ENCODE data around the gene STRA8.

STRA8 gene

GRCh38 chr7:135194494-135195095 lies 39.0 kb upstream of the STRA8 start:
- no peaks in the 10 kb centered on the region for H3K27me3 ChIP-seq (ENCODE audit: low read depth, low read length)
- H3K27ac ChIP-seq (ENCODE audit: low read length) = no peak overlapping the region
- no peaks in the 10 kb centered on the region for H3K4me1 ChIP-seq (ENCODE audit: control insufficient read depth in 1 of 2, insufficient read depth in 2 of 2, low read length in 2 of 2)
- H3K36me3 ChIP-seq (ENCODE audit: control insufficient read depth in 1 of 2, insufficient read depth in 2 of 2, low read length in 2 of 2) = peaks cover 33 to 65% of the 10 kb centered on the region in 2 donors
- no peak overlapping the region for H3K4me3 ChIP-seq (ENCODE audit: low read depth in 1 of 2, low read length in 2 of 2)
- no peaks in the 10 kb centered on the region for H3K9me3 ChIP-seq (ENCODE audit: control insufficient read depth in 1 of 2, low read length in 2 of 2)

- H3K27ac ChIP-seq (ENCODE audit: low read length) = no peak overlapping the region
- peaks cover 35 to 69% of the 10 kb centered on the region in 2 donors for H3K36me3 ChIP-seq (ENCODE audit: control insufficient read depth in 1 of 2, insufficient read depth in 2 of 2, low read length in 2 of 2)
Observed at GRCh38 chr7:135195156-135195555, 38.5 kb upstream of the STRA8 start.

GRCh38 chr7:135195968-135196629 lies 37.5 kb upstream of the STRA8 start:
- peaks cover 35 to 72% of the 10 kb centered on the region in 2 donors for H3K36me3 ChIP-seq (ENCODE audit: control insufficient read depth in 1 of 2, insufficient read depth in 2 of 2, low read length in 2 of 2)
- no peak overlapping the region for H3K4me3 ChIP-seq (ENCODE audit: low read depth in 1 of 2, low read length in 2 of 2)
- no peaks in the 10 kb centered on the region for H3K9me3 ChIP-seq (ENCODE audit: control insufficient read depth in 1 of 2, low read length in 2 of 2)
- no peak overlapping the region for H3K27ac ChIP-seq (ENCODE audit: low read length)
- no peaks in the 10 kb centered on the region for H3K4me1 ChIP-seq (ENCODE audit: control insufficient read depth in 1 of 2, insufficient read depth in 2 of 2, low read length in 2 of 2)
- no peaks in the 10 kb centered on the region for H3K27me3 ChIP-seq (ENCODE audit: low read depth, low read length)

More at GRCh38 chr7:135195156-135195555, 38.5 kb upstream of the STRA8 start:
- Histone ChIP-seq H3K4me3 (ENCODE audit: low read depth in 1 of 2, low read length in 2 of 2) (no peak overlapping the region), H3K4me1 (ENCODE audit: control insufficient read depth in 1 of 2, insufficient read depth in 2 of 2, low read length in 2 of 2) (no peaks in the 10 kb centered on the region), H3K27me3 (ENCODE audit: low read depth, low read length) (no peaks in the 10 kb centered on the region), H3K9me3 (ENCODE audit: control insufficient read depth in 1 of 2, low read length in 2 of 2) (no peaks in the 10 kb centered on the region)

GRCh38 chr7:135197343-135197742 lies 36.3 kb upstream of the STRA8 start:
- Histone ChIP-seq H3K27ac (ENCODE audit: low read length) (no peak overlapping the region), H3K9me3 (ENCODE audit: control insufficient read depth in 1 of 2, low read length in 2 of 2) (no peaks in the 10 kb centered on the region), H3K4me3 (ENCODE audit: low read depth in 1 of 2, low read length in 2 of 2) (no peak overlapping the region), H3K36me3 (ENCODE audit: control insufficient read depth in 1 of 2, insufficient read depth in 2 of 2, low read length in 2 of 2) (peaks cover 43 to 72% of the 10 kb centered on the region in 2 donors), H3K4me1 (ENCODE audit: control insufficient read depth in 1 of 2, insufficient read depth in 2 of 2, low read length in 2 of 2) (no peaks in the 10 kb centered on the region), H3K27me3 (ENCODE audit: low read depth, low read length) (no peaks in the 10 kb centered on the region)

GRCh38 chr7:135197906-135198655 lies 35.6 kb upstream of the STRA8 start:
- H3K4me3 ChIP-seq (ENCODE audit: low read depth in 1 of 2, low read length in 2 of 2) = no peak overlapping the region
- H3K27ac ChIP-seq (ENCODE audit: low read length) = no peak overlapping the region
- no peaks in the 10 kb centered on the region for H3K4me1 ChIP-seq (ENCODE audit: control insufficient read depth in 1 of 2, insufficient read depth in 2 of 2, low read length in 2 of 2)
- H3K36me3 ChIP-seq (ENCODE audit: control insufficient read depth in 1 of 2, insufficient read depth in 2 of 2, low read length in 2 of 2) = peaks cover 48 to 68% of the 10 kb centered on the region in 2 donors
- no peaks in the 10 kb centered on the region for H3K9me3 ChIP-seq (ENCODE audit: control insufficient read depth in 1 of 2, low read length in 2 of 2)
- no peaks in the 10 kb centered on the region for H3K27me3 ChIP-seq (ENCODE audit: low read depth, low read length)

GRCh38 chr7:135199439-135199838 lies 34.2 kb upstream of the STRA8 start:
- H3K4me3 ChIP-seq (ENCODE audit: low read depth in 1 of 2, low read length in 2 of 2) = no peak overlapping the region
- H3K36me3 ChIP-seq (ENCODE audit: control insufficient read depth in 1 of 2, insufficient read depth in 2 of 2, low read length in 2 of 2) = peaks cover 60 to 66% of the 10 kb centered on the region in 2 donors
- no peaks in the 10 kb centered on the region for H3K27me3 ChIP-seq (ENCODE audit: low read depth, low read length)
- no peaks in the 10 kb centered on the region for H3K9me3 ChIP-seq (ENCODE audit: control insufficient read depth in 1 of 2, low read length in 2 of 2)
- no peak overlapping the region for H3K27ac ChIP-seq (ENCODE audit: low read length)
- H3K4me1 ChIP-seq (ENCODE audit: control insufficient read depth in 1 of 2, insufficient read depth in 2 of 2, low read length in 2 of 2) = no peaks in the 10 kb centered on the region

- Histone ChIP-seq H3K36me3 (ENCODE audit: control insufficient read depth in 1 of 2, insufficient read depth in 2 of 2, low read length in 2 of 2) (peaks cover 64 to 69% of the 10 kb centered on the region in 2 donors), H3K4me3 (ENCODE audit: low read depth in 1 of 2, low read length in 2 of 2) (no peak overlapping the region), H3K4me1 (ENCODE audit: control insufficient read depth in 1 of 2, insufficient read depth in 2 of 2, low read length in 2 of 2) (no peaks in the 10 kb centered on the region), H3K9me3 (ENCODE audit: control insufficient read depth in 1 of 2, low read length in 2 of 2) (no peaks in the 10 kb centered on the region), H3K27ac (ENCODE audit: low read length) (no peak overlapping the region), H3K27me3 (ENCODE audit: low read depth, low read length) (no peaks in the 10 kb centered on the region)
Observed at GRCh38 chr7:135200821-135201331, 32.8 kb upstream of the STRA8 start.

- no peaks in the 10 kb centered on the region for H3K4me1 ChIP-seq (ENCODE audit: control insufficient read depth in 1 of 2, insufficient read depth in 2 of 2, low read length in 2 of 2)
- H3K4me3 ChIP-seq (ENCODE audit: low read depth in 1 of 2, low read length in 2 of 2) = no peak overlapping the region
- H3K9me3 ChIP-seq (ENCODE audit: control insufficient read depth in 1 of 2, low read length in 2 of 2) = no peaks in the 10 kb centered on the region
- no peak overlapping the region for H3K27ac ChIP-seq (ENCODE audit: low read length)
- peaks cover 64 to 67% of the 10 kb centered on the region in 2 donors for H3K36me3 ChIP-seq (ENCODE audit: control insufficient read depth in 1 of 2, insufficient read depth in 2 of 2, low read length in 2 of 2)
- H3K27me3 ChIP-seq (ENCODE audit: low read depth, low read length) = no peaks in the 10 kb centered on the region
Observed at GRCh38 chr7:135201350-135201749, 32.3 kb upstream of the STRA8 start.

- Histone ChIP-seq H3K4me1 (ENCODE audit: control insufficient read depth in 1 of 2, insufficient read depth in 2 of 2, low read length in 2 of 2) (peaks cover 0 to 10% of the 10 kb centered on the region in 2 donors), H3K4me3 (ENCODE audit: low read depth in 1 of 2, low read length in 2 of 2) (no peak overlapping the region), H3K9me3 (ENCODE audit: control insufficient read depth in 1 of 2, low read length in 2 of 2) (no peaks in the 10 kb centered on the region), H3K36me3 (ENCODE audit: control insufficient read depth in 1 of 2, insufficient read depth in 2 of 2, low read length in 2 of 2) (peaks cover 40 to 47% of the 10 kb centered on the region in 2 donors), H3K27ac (ENCODE audit: low read length) (no peak overlapping the region), H3K27me3 (ENCODE audit: low read depth, low read length) (no peaks in the 10 kb centered on the region)
Observed at GRCh38 chr7:135204341-135204749, 29.3 kb upstream of the STRA8 start.

GRCh38 chr7:135204876-135205275 lies 28.8 kb upstream of the STRA8 start:
- Histone ChIP-seq H3K4me3 (ENCODE audit: low read depth in 1 of 2, low read length in 2 of 2) (no peak overlapping the region), H3K27me3 (ENCODE audit: low read depth, low read length) (no peaks in the 10 kb centered on the region), H3K36me3 (ENCODE audit: control insufficient read depth in 1 of 2, insufficient read depth in 2 of 2, low read length in 2 of 2) (peaks cover 35 to 42% of the 10 kb centered on the region in 2 donors), H3K4me1 (ENCODE audit: control insufficient read depth in 1 of 2, insufficient read depth in 2 of 2, low read length in 2 of 2) (peaks cover 0 to 12% of the 10 kb centered on the region in 2 donors), H3K9me3 (ENCODE audit: control insufficient read depth in 1 of 2, low read length in 2 of 2) (no peaks in the 10 kb centered on the region), H3K27ac (ENCODE audit: low read length) (no peak overlapping the region)

- Histone ChIP-seq H3K27me3 (ENCODE audit: low read depth, low read length) (no peaks in the 10 kb centered on the region), H3K9me3 (ENCODE audit: control insufficient read depth in 1 of 2, low read length in 2 of 2) (no peaks in the 10 kb centered on the region), H3K4me1 (ENCODE audit: control insufficient read depth in 1 of 2, insufficient read depth in 2 of 2, low read length in 2 of 2) (peaks cover 4 to 18% of the 10 kb centered on the region in 2 donors), H3K36me3 (ENCODE audit: control insufficient read depth in 1 of 2, insufficient read depth in 2 of 2, low read length in 2 of 2) (peaks cover 34 to 36% of the 10 kb centered on the region in 2 donors), H3K27ac (ENCODE audit: low read length) (no peak overlapping the region), H3K4me3 (ENCODE audit: low read depth in 1 of 2, low read length in 2 of 2) (no peak overlapping the region)
Observed at GRCh38 chr7:135205850-135206249, 27.8 kb upstream of the STRA8 start.
